ENCODE measurements around the gene MARCOL.

DNA sequence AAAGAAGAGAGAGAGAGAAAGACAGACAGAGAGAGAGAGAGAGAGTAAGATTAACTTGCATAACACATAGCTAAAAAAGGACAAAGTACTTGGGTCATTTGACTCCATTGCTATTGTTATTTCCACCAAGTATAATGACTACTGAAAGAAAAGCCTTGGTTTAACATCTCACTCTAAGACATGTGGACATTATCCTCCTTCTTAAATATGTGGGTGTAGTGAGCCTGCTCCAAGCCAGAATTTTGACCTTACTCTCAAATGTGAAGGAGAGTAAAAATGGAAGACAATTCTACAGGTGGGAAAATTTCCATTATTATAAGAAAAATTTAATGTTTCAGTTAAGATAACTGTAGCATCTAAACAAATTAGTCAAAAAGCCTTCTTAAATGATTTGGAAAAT lies 8.5 kb upstream of the MARCOL start:
- no peak for TF ChIP-seq EZH2 (IDR thresholded peaks at IDR 0.05; ENCODE audit: borderline replicate concordance, insufficient read depth, low read length, poor library complexity, severe bottlenecking)
- no peak for TF ChIP-seq EP300 (conservative IDR thresholded peaks at IDR 0.05; ENCODE audit: poor library complexity, severe bottlenecking)
- TF ChIP-seq, protein P1, sequence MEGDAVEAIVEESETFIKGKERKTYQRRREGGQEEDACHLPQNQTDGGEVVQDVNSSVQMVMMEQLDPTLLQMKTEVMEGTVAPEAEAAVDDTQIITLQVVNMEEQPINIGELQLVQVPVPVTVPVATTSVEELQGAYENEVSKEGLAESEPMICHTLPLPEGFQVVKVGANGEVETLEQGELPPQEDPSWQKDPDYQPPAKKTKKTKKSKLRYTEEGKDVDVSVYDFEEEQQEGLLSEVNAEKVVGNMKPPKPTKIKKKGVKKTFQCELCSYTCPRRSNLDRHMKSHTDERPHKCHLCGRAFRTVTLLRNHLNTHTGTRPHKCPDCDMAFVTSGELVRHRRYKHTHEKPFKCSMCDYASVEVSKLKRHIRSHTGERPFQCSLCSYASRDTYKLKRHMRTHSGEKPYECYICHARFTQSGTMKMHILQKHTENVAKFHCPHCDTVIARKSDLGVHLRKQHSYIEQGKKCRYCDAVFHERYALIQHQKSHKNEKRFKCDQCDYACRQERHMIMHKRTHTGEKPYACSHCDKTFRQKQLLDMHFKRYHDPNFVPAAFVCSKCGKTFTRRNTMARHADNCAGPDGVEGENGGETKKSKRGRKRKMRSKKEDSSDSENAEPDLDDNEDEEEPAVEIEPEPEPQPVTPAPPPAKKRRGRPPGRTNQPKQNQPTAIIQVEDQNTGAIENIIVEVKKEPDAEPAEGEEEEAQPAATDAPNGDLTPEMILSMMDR (IDR thresholded peaks at IDR 0.05; ENCODE audit: poor library complexity, severe bottlenecking), result no peak
